Measurements from ENCODE around the gene LPCAT3. TPM values are rescaled to one million over a fixed set of nuclear protein-coding genes. Genes with fewer than 3 reads are reported as not detected.

LPCAT3 gene
- total and polyA plus RNA-seq, 2 of the 13 experiments (the other 11 are each of a cell fraction or from before 2014, with no cell fraction given): 44.5 to 64.3 TPM

- TF ChIP-seq ATAD3A (CRISPR knock-in tag; IDR thresholded peaks at IDR 0.05) (no peak), BATF2 (CRISPR knock-in tag; IDR thresholded peaks at IDR 0.05) (no peak), PHF20 (CRISPR knock-in tag; IDR thresholded peaks at IDR 0.05) (no peak), THRA (CRISPR knock-in tag; IDR thresholded peaks at IDR 0.05; ENCODE audit: borderline replicate concordance) (peak; percentile 35; the same call in 1 of the 2 replicates), ZFP36L1 (CRISPR knock-in tag; IDR thresholded peaks at IDR 0.05) (no peak), YY1 (IDR thresholded peaks at IDR 0.05; ENCODE audit: insufficient read depth, insufficient replicate concordance, low read depth, low read length) (no peak), NR0B2 (CRISPR knock-in tag; IDR thresholded peaks at IDR 0.05) (no peak), ZNF484 (CRISPR knock-in tag; IDR thresholded peaks at IDR 0.05; ENCODE audit: borderline replicate concordance, low read depth) (no peak), GMEB2 (CRISPR knock-in tag; IDR thresholded peaks at IDR 0.05; ENCODE audit: low read depth) (no peak), CHCHD3 (CRISPR knock-in tag; IDR thresholded peaks at IDR 0.05) (no peak), ZNF17 (CRISPR knock-in tag; IDR thresholded peaks at IDR 0.05) (no peak), HMG20A (CRISPR knock-in tag; IDR thresholded peaks at IDR 0.05; ENCODE audit: borderline replicate concordance) (peak; percentile 20; the same call in 1 of the 2 replicates), SNRNP70 (IDR thresholded peaks at IDR 0.05; ENCODE audit: low read depth, low read length) (no peak), ZNF333 (CRISPR knock-in tag; IDR thresholded peaks at IDR 0.05; ENCODE audit: borderline replicate concordance) (no peak), RFX1 (IDR thresholded peaks at IDR 0.05) (no peak), MBD4 (IDR thresholded peaks at IDR 0.05; ENCODE audit: borderline replicate concordance, low read length) (no peak), ARHGAP35 (CRISPR knock-in tag; IDR thresholded peaks at IDR 0.05; ENCODE audit: borderline replicate concordance) (no peak), MTA3 (CRISPR knock-in tag; IDR thresholded peaks at IDR 0.05) (no peak), PHF21A (CRISPR knock-in tag; IDR thresholded peaks at IDR 0.05) (peak; percentile 50), ZNF841 (CRISPR knock-in tag; IDR thresholded peaks at IDR 0.05; ENCODE audit: borderline replicate concordance) (no peak)
- TF ChIP-seq, protein P1, sequence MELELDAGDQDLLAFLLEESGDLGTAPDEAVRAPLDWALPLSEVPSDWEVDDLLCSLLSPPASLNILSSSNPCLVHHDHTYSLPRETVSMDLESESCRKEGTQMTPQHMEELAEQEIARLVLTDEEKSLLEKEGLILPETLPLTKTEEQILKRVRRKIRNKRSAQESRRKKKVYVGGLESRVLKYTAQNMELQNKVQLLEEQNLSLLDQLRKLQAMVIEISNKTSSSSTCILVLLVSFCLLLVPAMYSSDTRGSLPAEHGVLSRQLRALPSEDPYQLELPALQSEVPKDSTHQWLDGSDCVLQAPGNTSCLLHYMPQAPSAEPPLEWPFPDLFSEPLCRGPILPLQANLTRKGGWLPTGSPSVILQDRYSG (CRISPR knock-in tag; IDR thresholded peaks at IDR 0.05): no peak
- TF ChIP-seq, protein P2, sequence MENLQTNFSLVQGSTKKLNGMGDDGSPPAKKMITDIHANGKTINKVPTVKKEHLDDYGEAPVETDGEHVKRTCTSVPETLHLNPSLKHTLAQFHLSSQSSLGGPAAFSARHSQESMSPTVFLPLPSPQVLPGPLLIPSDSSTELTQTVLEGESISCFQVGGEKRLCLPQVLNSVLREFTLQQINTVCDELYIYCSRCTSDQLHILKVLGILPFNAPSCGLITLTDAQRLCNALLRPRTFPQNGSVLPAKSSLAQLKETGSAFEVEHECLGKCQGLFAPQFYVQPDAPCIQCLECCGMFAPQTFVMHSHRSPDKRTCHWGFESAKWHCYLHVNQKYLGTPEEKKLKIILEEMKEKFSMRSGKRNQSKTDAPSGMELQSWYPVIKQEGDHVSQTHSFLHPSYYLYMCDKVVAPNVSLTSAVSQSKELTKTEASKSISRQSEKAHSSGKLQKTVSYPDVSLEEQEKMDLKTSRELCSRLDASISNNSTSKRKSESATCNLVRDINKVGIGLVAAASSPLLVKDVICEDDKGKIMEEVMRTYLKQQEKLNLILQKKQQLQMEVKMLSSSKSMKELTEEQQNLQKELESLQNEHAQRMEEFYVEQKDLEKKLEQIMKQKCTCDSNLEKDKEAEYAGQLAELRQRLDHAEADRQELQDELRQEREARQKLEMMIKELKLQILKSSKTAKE (CRISPR knock-in tag; IDR thresholded peaks at IDR 0.05; ENCODE audit: borderline replicate concordance): no peak
Measured at GRCh38 chr12:7060353-7060954, 42.2 kb upstream of the LPCAT3 start, which contains the start of gene C1S (continued).

Measured in HepG2 (cell line).